H9 (cell line): ENCODE data around the gene ARFIP1. TPM values are rescaled to one million over a fixed set of nuclear protein-coding genes. Genes with fewer than 3 reads are reported as not detected.
A peak's percentile ranks its signal among the peaks of the same experiment; 100 is the strongest.

ENCODE experiments used
- DNase-seq: peaks from one replicate; pipeline ENCODE4 v3.0.0-alpha.2; 2017
- H2AFZ ChIP-seq: one replicate; pipeline ENCODE4 v1.6.1; 2013; ENCODE audit warnings: mild to moderate bottlenecking, low read length, control low read depth, moderate library complexity
- H2AK5ac ChIP-seq: 2 replicates; pipeline ENCODE4 v1.6.1; 2013; ENCODE audit warnings: low read length, control low read depth, mixed read lengths; ENCODE audit not compliant: insufficient read length
- H2BK120ac ChIP-seq: one replicate; pipeline ENCODE4 v1.6.1; 2013; ENCODE audit warnings: low read depth, mild to moderate bottlenecking, low read length, control low read depth, inconsistent platforms; ENCODE audit not compliant: poor library complexity, severe bottlenecking
- H2BK12ac ChIP-seq: 2 replicates; pipeline ENCODE4 v1.6.1; 2013; ENCODE audit warnings: low read length, control low read depth, mixed read lengths, low read depth; ENCODE audit not compliant: insufficient read length
- H2BK15ac ChIP-seq: 2 replicates; pipeline ENCODE4 v1.6.1; 2013; ENCODE audit warnings: low read depth, low read length, control low read depth
- H2BK20ac ChIP-seq: one replicate; pipeline ENCODE4 v1.6.1; 2013; ENCODE audit warnings: low read depth, mild to moderate bottlenecking, low read length, control low read depth, inconsistent platforms; ENCODE audit not compliant: poor library complexity, severe bottlenecking
- H2BK5ac ChIP-seq: 2 replicates; pipeline ENCODE4 v1.6.1; 2013; ENCODE audit warnings: low read length, control low read depth, mixed read lengths; ENCODE audit not compliant: insufficient read length
- H3K14ac ChIP-seq: 2 replicates; pipeline ENCODE4 v1.6.1; 2013; ENCODE audit warnings: low read length, control low read depth; ENCODE audit not compliant: insufficient read depth
- H3K18ac ChIP-seq: 2 replicates; pipeline ENCODE4 v1.6.1; 2013; ENCODE audit warnings: low read depth, mild to moderate bottlenecking, mixed read lengths, low read length, control low read depth; ENCODE audit not compliant: insufficient read length
- H3K23ac ChIP-seq: 2 replicates; pipeline ENCODE4 v1.6.1; 2013; ENCODE audit warnings: low read length, control low read depth, mixed read lengths, low read depth; ENCODE audit not compliant: insufficient read length
- H3K23me2 ChIP-seq: 2 replicates; pipeline ENCODE4 v1.6.1; 2013; ENCODE audit warnings: low read depth, mild to moderate bottlenecking, mixed read lengths, low read length, control low read depth; ENCODE audit not compliant: insufficient read length, poor library complexity, severe bottlenecking
- H3K27ac ChIP-seq: 2 replicates; pipeline ENCODE4 v1.5.1; 2013; ENCODE audit warnings: low read length, control low read depth, mixed read lengths, low read depth; ENCODE audit not compliant: insufficient read length
- H3K27me3 ChIP-seq: 2 replicates; pipeline ENCODE4 v1.6.1; 2013; ENCODE audit warnings: low read length, control low read depth, inconsistent platforms; ENCODE audit not compliant: insufficient read depth
- H3K4ac ChIP-seq: 2 replicates; pipeline ENCODE4 v1.6.1; 2013; ENCODE audit warnings: low read depth, mild to moderate bottlenecking, control low read depth, inconsistent platforms, low read length, moderate library complexity
- H3K4me1 ChIP-seq: 2 replicates; pipeline ENCODE4 v1.6.1; 2013; ENCODE audit warnings: low read length, control low read depth, inconsistent platforms; ENCODE audit not compliant: insufficient read depth
- H3K4me2 ChIP-seq: 2 replicates; pipeline ENCODE4 v1.6.1; 2013; ENCODE audit warnings: low read length, control low read depth, mixed read lengths; ENCODE audit not compliant: insufficient read length, insufficient read depth
- H3K56ac ChIP-seq: 2 replicates; pipeline ENCODE4 v1.6.1; 2013; ENCODE audit warnings: low read depth, mild to moderate bottlenecking, mixed read lengths, low read length, control low read depth; ENCODE audit not compliant: insufficient read length
- H3K79me1 ChIP-seq: 2 replicates; pipeline ENCODE4 v1.6.1; 2013; ENCODE audit warnings: low read depth, mild to moderate bottlenecking, moderate library complexity, low read length, control low read depth, inconsistent platforms; ENCODE audit not compliant: insufficient read depth, poor library complexity, severe bottlenecking
- H3K79me2 ChIP-seq: 2 replicates; pipeline ENCODE4 v1.6.1; 2013; ENCODE audit warnings: low read length, control low read depth, inconsistent platforms; ENCODE audit not compliant: insufficient read depth
- H3K9ac ChIP-seq: 2 replicates; pipeline ENCODE4 v1.6.1; 2013; ENCODE audit warnings: low read length, control low read depth, mixed read lengths; ENCODE audit not compliant: insufficient read length; ENCODE audit errors: extremely low read depth
- H3K9me3 ChIP-seq: one replicate; pipeline ENCODE4 v1.6.1; 2013; ENCODE audit warnings: low read depth, low read length, inconsistent platforms; ENCODE audit not compliant: control insufficient read depth
- H3T11ph ChIP-seq: one replicate; pipeline ENCODE4 v1.6.1; 2013; ENCODE audit warnings: mild to moderate bottlenecking, low read length, control low read depth, inconsistent platforms
- H4K20me1 ChIP-seq: one replicate; pipeline ENCODE4 v1.6.1; 2013; ENCODE audit not compliant: control insufficient read depth, insufficient read length, insufficient read depth
- H4K5ac ChIP-seq: 2 replicates; pipeline ENCODE4 v1.6.1; 2013; ENCODE audit warnings: low read depth, mild to moderate bottlenecking, mixed read lengths, low read length, control low read depth; ENCODE audit not compliant: insufficient read length
- H4K8ac ChIP-seq: replicated peaks from 2 replicates; pipeline ENCODE4 v1.6.1; 2013; ENCODE audit warnings: low read length, control low read depth, mixed read lengths, low read depth; ENCODE audit not compliant: insufficient read length
- H4K91ac ChIP-seq: 2 replicates; pipeline ENCODE4 v1.6.1; 2013; ENCODE audit warnings: low read depth, mild to moderate bottlenecking, moderate library complexity, mixed read lengths, low read length, control low read depth; ENCODE audit not compliant: insufficient read length
- H3K27ac Mint-ChIP-seq, 3 experiments: 2 replicates in 2 of 3; 3 replicates in 1 of 3; pipeline ENCODE4 v1.8.0; 2020 to 2021; ENCODE audit warnings: mixed read lengths in 3 of 3, mild to moderate bottlenecking in 1 of 3, moderate library complexity in 1 of 3
- H3K27me3 Mint-ChIP-seq: 2 replicates; pipeline ENCODE4 v1.8.0; 2021; ENCODE audit warnings: low read depth, mild to moderate bottlenecking, moderate library complexity, mixed read lengths
- H3K36me3 Mint-ChIP-seq, 3 experiments: 2 replicates in 2 of 3; 3 replicates in 1 of 3; pipeline ENCODE4 v1.8.0; 2020 to 2021; ENCODE audit warnings: low read depth in 3 of 3, mixed read lengths in 3 of 3; ENCODE audit not compliant: insufficient read depth in 1 of 3
- H3K4me1 Mint-ChIP-seq, 2 experiments: 2 replicates each; pipeline ENCODE4 v1.8.0; 2020; ENCODE audit warnings: mixed read lengths in 2 of 2
- H3K4me3 Mint-ChIP-seq, 2 experiments: 2 replicates in 1 of 2; 3 replicates in 1 of 2; pipeline ENCODE4 v1.8.0; 2020 to 2021; ENCODE audit warnings: mild to moderate bottlenecking in 2 of 2, mixed read lengths in 2 of 2, moderate library complexity in 1 of 2
- H3K9me3 Mint-ChIP-seq, 2 experiments: 2 replicates in 1 of 2; 3 replicates in 1 of 2; pipeline ENCODE4 v1.8.0; 2020; ENCODE audit warnings: mild to moderate bottlenecking in 2 of 2, mixed read lengths in 2 of 2, moderate library complexity in 1 of 2
- WGBS: extraction: QIAGEN DNeasy Blood & Tissue Kit; methylation state at CpG from one replicate; pipeline ENCODE4 v1.1.7; 2013; ENCODE audit warnings: missing lambda C conversion rate, low lambda C conversion rate, mixed read lengths; ENCODE audit not compliant: insufficient read length; ENCODE audit errors: extremely low coverage; 5-methylcytosine and 5-hydroxymethylcytosine counted together
- total RNA-seq: library from RNA; stranded (reverse); gene quantifications from 2 replicates; pipeline ENCODE4 v1.2.1, GENCODE V29; 2021
- TF ChIP-seq, protein P1 (sequence below): fragments of 200-600 bp; sonication (generic); conservative IDR thresholded peaks from 3 replicates; pipeline ENCODE4 v1.8.0; 2021; ENCODE audit warnings: antibody characterized with exemption, mild to moderate bottlenecking

Gene ARFIP1
- total RNA-seq, 1 experiment from 2014 or later: 30.8 TPM

DNA sequence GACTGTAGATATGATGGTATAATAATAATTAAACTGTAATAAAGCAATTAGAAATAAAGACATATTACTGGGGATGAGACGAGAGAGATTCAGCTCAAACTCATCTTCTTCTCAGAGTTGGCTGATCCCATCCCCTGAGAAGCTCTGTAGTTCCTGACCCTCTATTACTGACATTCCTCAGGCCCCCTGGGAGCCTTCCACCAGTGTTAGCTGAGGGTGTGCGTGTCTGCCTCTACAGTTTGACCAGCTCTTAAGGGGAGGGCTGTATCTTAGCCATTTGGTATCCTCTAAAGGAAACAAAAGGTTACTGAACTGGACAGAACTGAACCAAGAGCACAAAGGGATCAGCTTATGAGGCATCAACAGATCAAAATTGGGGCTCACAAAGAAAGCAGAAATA lies 167.6 kb downstream of the ARFIP1 start:
- peaks cover 24 to 56% (median 42%) of the 10 kb centered on the region in 3 experiments for H3K36me3 Mint-ChIP-seq
- Histone ChIP-seq H3T11ph (no peak overlapping the region), H3K27me3 (no peaks in the 10 kb centered on the region), H3K79me2 (peaks cover 22% of the 10 kb centered on the region; the same call in 1 of the 2 replicates), H4K8ac (no peak overlapping the region), H3K4me1 (peaks cover 13% of the 10 kb centered on the region; the same call in 1 of the 2 replicates), H3K56ac (no peak overlapping the region), H2BK20ac (no peak overlapping the region), H4K20me1 (no peaks in the 10 kb centered on the region), H2AK5ac (no peak overlapping the region), H3K4me2 (no peak overlapping the region), H2BK5ac (no peak overlapping the region), H3K27ac (no peak overlapping the region), H3K23ac (no peak overlapping the region), H4K5ac (no peak overlapping the region), H3K79me1 (peaks cover 3% of the 10 kb centered on the region), H3K14ac (no peak overlapping the region), H2AFZ (no peak overlapping the region), H3K9ac (no peak overlapping the region), H2BK120ac (no peak overlapping the region), H3K23me2 (peaks cover 2% of the 10 kb centered on the region), H4K91ac (no peak overlapping the region), H3K4ac (no peak overlapping the region), H3K18ac (no peak overlapping the region), H2BK12ac (no peak overlapping the region), H2BK15ac (no peak overlapping the region), H3K9me3 (no peaks in the 10 kb centered on the region)
- TF ChIP-seq, protein P1, sequence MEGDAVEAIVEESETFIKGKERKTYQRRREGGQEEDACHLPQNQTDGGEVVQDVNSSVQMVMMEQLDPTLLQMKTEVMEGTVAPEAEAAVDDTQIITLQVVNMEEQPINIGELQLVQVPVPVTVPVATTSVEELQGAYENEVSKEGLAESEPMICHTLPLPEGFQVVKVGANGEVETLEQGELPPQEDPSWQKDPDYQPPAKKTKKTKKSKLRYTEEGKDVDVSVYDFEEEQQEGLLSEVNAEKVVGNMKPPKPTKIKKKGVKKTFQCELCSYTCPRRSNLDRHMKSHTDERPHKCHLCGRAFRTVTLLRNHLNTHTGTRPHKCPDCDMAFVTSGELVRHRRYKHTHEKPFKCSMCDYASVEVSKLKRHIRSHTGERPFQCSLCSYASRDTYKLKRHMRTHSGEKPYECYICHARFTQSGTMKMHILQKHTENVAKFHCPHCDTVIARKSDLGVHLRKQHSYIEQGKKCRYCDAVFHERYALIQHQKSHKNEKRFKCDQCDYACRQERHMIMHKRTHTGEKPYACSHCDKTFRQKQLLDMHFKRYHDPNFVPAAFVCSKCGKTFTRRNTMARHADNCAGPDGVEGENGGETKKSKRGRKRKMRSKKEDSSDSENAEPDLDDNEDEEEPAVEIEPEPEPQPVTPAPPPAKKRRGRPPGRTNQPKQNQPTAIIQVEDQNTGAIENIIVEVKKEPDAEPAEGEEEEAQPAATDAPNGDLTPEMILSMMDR: no peak
- no CpG with 5 or more reads among the region's 2 CpGs for WGBS
- H3K9me3 Mint-ChIP-seq: no peaks in the 10 kb centered on the region
- peak overlapping the region in 1 of 3 experiments; percentile 38; a peak in 2 of 7 replicates for H3K27ac Mint-ChIP-seq
- no peaks in the 10 kb centered on the region for H3K27me3 Mint-ChIP-seq
- no peak for DNase-seq
- peaks cover 29 to 34% of the 10 kb centered on the region in 2 experiments for H3K4me1 Mint-ChIP-seq
- no peak overlapping the region for H3K4me3 Mint-ChIP-seq
